ENCODE data around the gene DNAH8.

Gene DNAH8

DNA sequence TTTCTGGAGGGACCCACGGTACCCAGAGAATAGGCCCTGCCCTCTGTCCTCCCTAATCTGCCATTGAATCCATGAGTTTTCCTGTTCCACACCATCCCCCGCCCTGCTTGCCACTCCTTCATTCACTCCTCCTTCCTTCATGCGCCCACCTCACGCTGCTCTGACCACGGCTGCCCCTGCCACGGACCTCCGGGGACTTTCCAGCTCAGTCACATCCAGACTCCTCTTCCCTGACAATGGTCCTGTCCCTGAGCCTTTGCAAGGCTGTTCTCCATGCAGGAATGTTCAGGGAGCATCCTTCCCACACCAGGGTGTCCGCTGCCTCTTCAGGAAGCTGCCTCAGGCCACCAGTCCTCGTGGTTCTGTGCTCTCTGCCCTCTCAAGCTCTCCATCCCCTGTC is 359.4 kb downstream of the DNAH8 start:
- DNase-seq (ENCODE audit: low read depth in 2 of 2), result no peak
- no peak overlapping the region for H3K4me3 ChIP-seq (replicated peaks in 1 of 2; ENCODE audit: low read depth in 2 of 2, low read length in 2 of 2)
- TF ChIP-seq, protein P1, sequence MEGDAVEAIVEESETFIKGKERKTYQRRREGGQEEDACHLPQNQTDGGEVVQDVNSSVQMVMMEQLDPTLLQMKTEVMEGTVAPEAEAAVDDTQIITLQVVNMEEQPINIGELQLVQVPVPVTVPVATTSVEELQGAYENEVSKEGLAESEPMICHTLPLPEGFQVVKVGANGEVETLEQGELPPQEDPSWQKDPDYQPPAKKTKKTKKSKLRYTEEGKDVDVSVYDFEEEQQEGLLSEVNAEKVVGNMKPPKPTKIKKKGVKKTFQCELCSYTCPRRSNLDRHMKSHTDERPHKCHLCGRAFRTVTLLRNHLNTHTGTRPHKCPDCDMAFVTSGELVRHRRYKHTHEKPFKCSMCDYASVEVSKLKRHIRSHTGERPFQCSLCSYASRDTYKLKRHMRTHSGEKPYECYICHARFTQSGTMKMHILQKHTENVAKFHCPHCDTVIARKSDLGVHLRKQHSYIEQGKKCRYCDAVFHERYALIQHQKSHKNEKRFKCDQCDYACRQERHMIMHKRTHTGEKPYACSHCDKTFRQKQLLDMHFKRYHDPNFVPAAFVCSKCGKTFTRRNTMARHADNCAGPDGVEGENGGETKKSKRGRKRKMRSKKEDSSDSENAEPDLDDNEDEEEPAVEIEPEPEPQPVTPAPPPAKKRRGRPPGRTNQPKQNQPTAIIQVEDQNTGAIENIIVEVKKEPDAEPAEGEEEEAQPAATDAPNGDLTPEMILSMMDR (IDR thresholded peaks at IDR 0.05; ENCODE audit: low read depth, low read length), result no peak

DNA sequence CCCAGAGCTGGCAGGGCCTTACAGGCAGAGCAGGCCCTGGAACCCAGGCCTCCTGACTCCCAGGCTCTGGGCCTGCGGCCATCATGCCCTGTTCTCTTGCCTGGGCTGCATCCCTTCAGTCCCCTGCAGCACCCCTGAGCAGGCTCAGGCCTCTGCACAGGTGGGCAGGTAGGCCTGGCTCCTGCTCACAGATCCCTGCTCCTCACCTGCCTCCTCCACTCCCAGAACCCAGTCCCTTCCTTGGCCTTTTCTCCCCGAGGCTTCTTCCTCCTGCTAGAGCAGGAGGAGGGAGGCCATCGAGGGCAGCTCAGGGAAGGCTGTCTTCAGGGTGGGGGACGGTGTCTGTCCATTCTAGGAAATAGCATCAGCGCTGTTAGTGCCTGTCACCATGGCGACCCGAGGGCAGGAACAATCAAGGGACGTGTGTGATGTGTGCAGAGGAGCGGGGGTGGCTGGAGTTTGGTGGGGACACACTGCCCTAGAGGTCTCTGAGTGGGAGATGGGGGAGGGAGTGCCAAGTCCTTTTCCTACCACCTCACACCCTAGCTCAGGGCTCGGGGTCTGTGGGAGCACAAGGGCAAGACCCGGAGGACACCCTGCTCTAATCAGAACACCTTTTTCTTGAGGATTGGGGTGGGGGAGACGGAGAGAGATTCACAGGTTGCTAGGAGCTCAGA is 360.0 kb downstream of the DNAH8 start:
- no peak for DNase-seq (ENCODE audit: low read depth in 2 of 2)
- H3K4me3 ChIP-seq (replicated peaks in 1 of 2; ENCODE audit: low read depth in 2 of 2, low read length in 2 of 2), result no peak overlapping the region
- TF ChIP-seq, protein P1 (IDR thresholded peaks at IDR 0.05; ENCODE audit: low read depth, low read length), result no peak

DNA sequence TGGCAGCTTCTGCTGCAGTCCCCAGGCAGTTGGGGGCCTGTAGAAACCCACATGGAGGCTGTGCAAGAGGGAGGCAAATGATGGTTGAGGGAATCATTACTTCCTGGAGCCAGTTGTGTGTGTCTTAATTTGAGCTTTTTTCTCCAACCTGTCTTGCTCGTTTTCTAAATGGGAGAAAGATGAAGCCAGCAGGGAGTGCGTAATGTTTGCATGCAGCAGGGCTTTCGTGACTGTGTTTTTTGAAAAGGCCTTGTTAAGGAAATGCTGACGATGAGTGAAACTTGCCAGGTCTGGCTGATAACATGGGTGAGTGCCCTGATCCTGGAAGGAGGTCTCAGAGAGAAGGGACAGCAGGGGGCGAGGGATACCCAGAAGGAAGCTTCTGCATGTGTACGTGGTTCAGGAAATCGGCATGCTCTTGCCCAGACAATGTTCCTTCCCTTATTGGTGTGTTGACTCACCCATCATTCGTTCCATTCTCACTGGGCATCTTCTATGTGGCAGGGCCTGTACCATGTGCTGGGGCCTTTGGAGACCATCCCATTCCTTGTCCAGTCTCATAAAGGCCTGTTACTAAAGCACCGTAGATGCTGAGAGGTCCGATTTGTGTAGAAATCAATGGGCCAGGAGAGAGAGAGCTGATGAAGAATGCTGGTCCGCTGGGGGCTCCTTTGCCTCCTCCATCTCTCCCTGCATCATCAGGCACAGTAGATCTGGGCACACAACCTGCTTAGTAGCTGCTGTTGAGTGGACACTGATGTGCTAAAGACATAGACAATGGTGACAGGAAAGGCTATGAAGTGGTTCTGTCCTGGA is 360.9 kb downstream of the DNAH8 start:
- TF ChIP-seq, protein P1 (IDR thresholded peaks at IDR 0.05; ENCODE audit: low read depth, low read length), result no peak
- no peak overlapping the region for H3K4me3 ChIP-seq (replicated peaks in 1 of 2; ENCODE audit: low read depth in 2 of 2, low read length in 2 of 2)
- DNase-seq (ENCODE audit: low read depth in 2 of 2), result no peak

DNA sequence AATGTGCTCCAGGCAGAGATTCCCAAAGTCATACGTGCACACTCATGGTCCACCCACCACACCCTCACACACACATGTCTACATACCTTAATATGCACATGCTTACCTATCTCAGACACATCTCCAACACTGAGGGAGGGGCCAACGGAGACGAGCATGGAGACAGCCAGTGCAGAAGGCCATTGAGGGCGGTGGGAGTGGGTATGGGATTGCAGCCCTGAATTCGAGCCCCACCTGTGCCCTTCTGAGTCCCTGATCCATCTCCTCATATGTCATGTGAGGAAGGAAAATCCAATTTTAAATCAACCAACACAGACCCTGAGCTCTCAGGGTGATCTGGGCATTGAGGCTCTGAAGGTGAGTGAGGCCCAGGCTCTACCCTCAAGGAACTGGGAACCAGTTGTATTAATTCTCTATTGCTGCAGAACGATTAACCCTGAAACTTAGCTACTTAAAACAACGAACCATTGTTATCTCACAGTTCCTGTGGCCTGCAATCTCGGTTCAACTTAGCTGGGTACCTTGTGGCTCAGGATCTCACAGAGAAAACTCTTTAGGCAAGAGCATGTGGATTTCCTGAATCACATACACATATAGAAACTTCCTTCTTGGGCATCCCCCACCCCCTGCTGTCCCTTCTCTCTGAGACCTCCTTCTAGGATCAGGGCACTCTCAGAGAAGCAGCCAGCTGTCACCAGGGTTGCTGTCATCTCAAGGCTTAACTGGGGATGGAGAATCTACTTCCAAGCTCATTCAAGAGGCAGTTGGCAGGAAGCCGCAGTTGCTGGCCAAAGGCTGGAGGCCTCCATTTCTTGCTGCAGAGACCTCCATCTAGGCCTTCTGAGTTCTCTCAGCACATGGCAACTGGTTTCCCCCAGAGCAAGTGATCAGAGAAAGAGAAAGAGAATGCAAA is 361.8 kb downstream of the DNAH8 start:
- TF ChIP-seq, protein P1 (IDR thresholded peaks at IDR 0.05; ENCODE audit: low read depth, low read length), result no peak
- no peak overlapping the region for H3K4me3 ChIP-seq (replicated peaks in 1 of 2; ENCODE audit: low read depth in 2 of 2, low read length in 2 of 2)
- no peak for DNase-seq (ENCODE audit: low read depth in 2 of 2)

DNA sequence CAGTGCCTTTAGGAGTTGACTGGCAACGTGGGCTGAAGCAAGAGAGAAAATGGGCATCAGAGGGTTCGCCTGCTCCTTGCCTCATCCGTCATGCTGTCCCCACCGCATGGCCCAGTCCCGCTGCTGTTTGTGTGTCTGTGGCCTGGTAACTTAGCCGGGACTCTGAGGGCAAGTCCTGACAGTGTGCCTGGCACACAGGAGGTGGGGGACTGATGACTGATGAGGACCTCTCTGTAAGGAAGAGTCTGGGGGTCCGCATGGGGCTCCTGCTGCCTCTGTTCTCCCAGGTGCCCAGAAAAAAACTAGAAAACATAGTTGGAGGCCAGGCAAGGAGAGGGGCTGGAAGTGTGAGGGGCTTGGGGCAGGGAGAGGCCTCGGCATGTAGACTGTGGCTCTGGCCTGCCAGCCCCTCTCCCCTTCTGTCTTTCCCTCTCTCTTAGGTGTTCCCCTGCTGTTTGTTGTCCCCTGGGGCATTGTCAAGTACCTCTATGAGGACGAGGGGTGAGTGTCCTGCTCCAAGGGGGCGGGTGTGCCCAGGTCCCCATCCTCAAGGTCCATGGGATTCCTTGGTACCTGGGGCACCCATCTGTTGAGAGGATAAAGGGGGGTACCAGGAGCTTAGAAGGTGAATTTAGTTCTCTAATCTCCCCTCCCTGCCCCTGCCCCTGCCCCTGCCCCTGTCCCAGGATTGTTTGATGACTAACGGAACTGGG is 362.9 kb downstream of the DNAH8 start:
- TF ChIP-seq, protein P1 (IDR thresholded peaks at IDR 0.05; ENCODE audit: low read depth, low read length), result no peak
- no peak overlapping the region for H3K4me3 ChIP-seq (replicated peaks in 1 of 2; ENCODE audit: low read depth in 2 of 2, low read length in 2 of 2)
- no peak for DNase-seq (ENCODE audit: low read depth in 2 of 2)

DNA sequence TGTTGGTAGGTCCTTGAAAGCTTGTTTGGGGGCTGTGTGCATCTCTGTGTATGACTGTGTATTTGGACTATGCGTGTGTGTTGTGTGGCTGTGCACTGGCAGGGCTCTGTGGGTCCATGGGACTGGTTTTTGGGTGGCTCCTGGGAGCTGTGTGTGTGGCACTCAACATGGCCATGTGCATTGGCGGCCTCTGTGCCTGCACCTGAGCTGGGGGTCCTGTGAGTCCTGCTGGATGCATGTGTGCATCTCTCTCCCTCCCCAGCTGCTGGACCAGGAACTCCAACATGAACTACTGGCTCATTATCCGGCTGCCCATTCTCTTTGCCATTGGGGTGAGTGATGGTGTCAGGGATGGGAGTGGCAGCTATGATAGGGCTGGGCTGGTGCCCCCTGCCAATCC is 363.6 kb downstream of the DNAH8 start:
- DNase-seq (ENCODE audit: low read depth in 2 of 2), result no peak
- TF ChIP-seq, protein P1 (IDR thresholded peaks at IDR 0.05; ENCODE audit: low read depth, low read length), result no peak
- H3K4me3 ChIP-seq (replicated peaks in 1 of 2; ENCODE audit: low read depth in 2 of 2, low read length in 2 of 2), result no peak overlapping the region

Data from cardiac fibroblast (primary cell).